ENCODE data around the gene GATAD2A. TPM values are rescaled to one million over a fixed set of nuclear protein-coding genes. Genes with fewer than 3 reads are reported as not detected.
"Not testable (repeated sequence)": the region's sequence is repeated elsewhere in the genome, so short reads cannot be mapped to it uniquely, and the experiment has no call there.

GATAD2A gene
- total and polyA plus RNA-seq, 5 donors from 2014 or later = 8.1 to 134 (median 9.7) TPM

- peak overlapping the region; percentile 80 for H3K27ac ChIP-seq (ENCODE audit: insufficient read depth, low read length, poor library complexity, severe bottlenecking)
- no peaks in the 10 kb centered on the region for H3K27me3 Mint-ChIP-seq
- H3K9me3 Mint-ChIP-seq = no peaks in the 10 kb centered on the region
- peak overlapping the region in 1 of 3 donors; percentile 62 for H3K27ac Mint-ChIP-seq
- no peaks in the 10 kb centered on the region for H3K9me3 ChIP-seq (ENCODE audit: control insufficient read depth in 2 of 2, low read length in 2 of 2)
- H3K4me1 ChIP-seq (ENCODE audit: control insufficient read depth, insufficient read depth, low read length, poor library complexity, severe bottlenecking) = peaks cover 43% of the 10 kb centered on the region
- peak overlapping the region; percentile 55 for H3K4me3 ChIP-seq (ENCODE audit: low read depth, low read length)
- H3K4me3 Mint-ChIP-seq = peak overlapping the region; percentile 92 to 95 (median 95)
- H3K4me1 Mint-ChIP-seq = peaks cover 13 to 52% (median 32%) of the 10 kb centered on the region in 4 donors
- peaks cover 8% of the 10 kb centered on the region for H3K36me3 Mint-ChIP-seq
- no peaks in the 10 kb centered on the region for H3K27me3 ChIP-seq (ENCODE audit: control insufficient read depth, insufficient read depth, low read length)
- ATAC-seq (ENCODE audit: low read depth in 2 of 2) (no peak), DNase-seq (no peak)
- no peaks in the 10 kb centered on the region for H3K36me3 ChIP-seq (ENCODE audit: control insufficient read depth, insufficient read depth, low read length)
Measured at GRCh38 chr19:19384486-19384885, 21.0 kb upstream of the GATAD2A start.

GRCh38 chr19:19385131-19385895 lies 20.2 kb upstream of the GATAD2A start:
- H3K9me3 Mint-ChIP-seq = no peaks in the 10 kb centered on the region
- peaks cover 13 to 60% (median 39%) of the 10 kb centered on the region in 4 donors for H3K4me1 Mint-ChIP-seq
- peak overlapping the region; percentile 93 to 97 (median 95) for H3K27ac Mint-ChIP-seq
- H3K27ac ChIP-seq (ENCODE audit: insufficient read depth, low read length, poor library complexity, severe bottlenecking) = peak overlapping the region; percentile 80
- DNase-seq (peak; percentile 99 to 100 (median 100)), ATAC-seq (ENCODE audit: low read depth in 2 of 2) (peak; percentile 92 to 93)
- H3K4me3 ChIP-seq (ENCODE audit: low read depth, low read length) = peak overlapping the region; percentile 55
- no peaks in the 10 kb centered on the region for H3K27me3 ChIP-seq (ENCODE audit: control insufficient read depth, insufficient read depth, low read length)
- H3K4me1 ChIP-seq (ENCODE audit: control insufficient read depth, insufficient read depth, low read length, poor library complexity, severe bottlenecking) = peaks cover 49% of the 10 kb centered on the region
- no peaks in the 10 kb centered on the region for H3K27me3 Mint-ChIP-seq
- H3K9me3 ChIP-seq (ENCODE audit: control insufficient read depth in 2 of 2, low read length in 2 of 2) = no peaks in the 10 kb centered on the region
- peaks cover 1% of the 10 kb centered on the region for H3K36me3 ChIP-seq (ENCODE audit: control insufficient read depth, insufficient read depth, low read length)
- peak overlapping the region; percentile 92 to 95 (median 95) for H3K4me3 Mint-ChIP-seq
- peaks cover 8% of the 10 kb centered on the region for H3K36me3 Mint-ChIP-seq

- Histone ChIP-seq H3K36me3 (ENCODE audit: control insufficient read depth, insufficient read depth, low read length) (peaks cover 2% of the 10 kb centered on the region), H3K27me3 (ENCODE audit: control insufficient read depth, insufficient read depth, low read length) (no peaks in the 10 kb centered on the region), H3K4me3 (ENCODE audit: low read depth, low read length) (peak overlapping the region; percentile 74), H3K4me1 (ENCODE audit: control insufficient read depth, insufficient read depth, low read length, poor library complexity, severe bottlenecking) (peaks cover 58% of the 10 kb centered on the region), H3K27ac (ENCODE audit: insufficient read depth, low read length, poor library complexity, severe bottlenecking) (peak overlapping the region; percentile 80), H3K9me3 (ENCODE audit: control insufficient read depth in 2 of 2, low read length in 2 of 2) (no peaks in the 10 kb centered on the region)
- peaks cover 8% of the 10 kb centered on the region for H3K36me3 Mint-ChIP-seq
- H3K9me3 Mint-ChIP-seq = no peaks in the 10 kb centered on the region
- no peaks in the 10 kb centered on the region for H3K27me3 Mint-ChIP-seq
- H3K4me3 Mint-ChIP-seq = peak overlapping the region; percentile 92 to 99 (median 96)
- ATAC-seq (ENCODE audit: low read depth in 2 of 2) (peak; percentile 9 to 13), DNase-seq (peak; percentile 22 to 72 (median 65))
- peak overlapping the region; percentile 95 to 97 (median 96) for H3K27ac Mint-ChIP-seq
- peaks cover 11 to 66% (median 47%) of the 10 kb centered on the region in 4 donors for H3K4me1 Mint-ChIP-seq
Measured at GRCh38 chr19:19385896-19386869, 19.3 kb upstream of the GATAD2A start.

- DNase-seq (no peak), ATAC-seq (ENCODE audit: low read depth in 2 of 2) (no peak)
- Histone ChIP-seq H3K4me3 (ENCODE audit: low read depth, low read length) (peak overlapping the region; percentile 74), H3K27ac (ENCODE audit: insufficient read depth, low read length, poor library complexity, severe bottlenecking) (peak overlapping the region; percentile 80), H3K27me3 (ENCODE audit: control insufficient read depth, insufficient read depth, low read length) (no peaks in the 10 kb centered on the region), H3K36me3 (ENCODE audit: control insufficient read depth, insufficient read depth, low read length) (peaks cover 2% of the 10 kb centered on the region), H3K4me1 (ENCODE audit: control insufficient read depth, insufficient read depth, low read length, poor library complexity, severe bottlenecking) (peaks cover 65% of the 10 kb centered on the region), H3K9me3 (ENCODE audit: control insufficient read depth in 2 of 2, low read length in 2 of 2) (no peaks in the 10 kb centered on the region)
- Mint-ChIP-seq H3K4me1 (peaks cover 9 to 70% (median 52%) of the 10 kb centered on the region in 4 donors), H3K9me3 (no peaks in the 10 kb centered on the region), H3K27me3 (no peaks in the 10 kb centered on the region), H3K27ac (peak overlapping the region; percentile 90 to 97 (median 96)), H3K36me3 (peaks cover 8% of the 10 kb centered on the region), H3K4me3 (peak overlapping the region; percentile 92 to 99 (median 96))
Measured at GRCh38 chr19:19387108-19387507, 18.4 kb upstream of the GATAD2A start.

GRCh38 chr19:19388568-19389555 lies 16.6 kb upstream of the GATAD2A start:
- peak in 1 of 3 donors; percentile 27 for DNase-seq
- peaks cover 75% of the 10 kb centered on the region for H3K4me1 ChIP-seq (ENCODE audit: control insufficient read depth, insufficient read depth, low read length, poor library complexity, severe bottlenecking)
- no peak for ATAC-seq (ENCODE audit: low read depth in 2 of 2)
- peaks cover 9 to 79% (median 54%) of the 10 kb centered on the region in 4 donors for H3K4me1 Mint-ChIP-seq
- peak overlapping the region; percentile 53 for H3K4me3 ChIP-seq (ENCODE audit: low read depth, low read length)
- peak overlapping the region; percentile 50 for H3K27ac ChIP-seq (ENCODE audit: insufficient read depth, low read length, poor library complexity, severe bottlenecking)
- H3K27me3 ChIP-seq (ENCODE audit: control insufficient read depth, insufficient read depth, low read length) = no peaks in the 10 kb centered on the region
- H3K9me3 Mint-ChIP-seq = no peaks in the 10 kb centered on the region
- H3K36me3 Mint-ChIP-seq = peaks cover 8% of the 10 kb centered on the region
- no peaks in the 10 kb centered on the region for H3K27me3 Mint-ChIP-seq
- H3K36me3 ChIP-seq (ENCODE audit: control insufficient read depth, insufficient read depth, low read length) = peaks cover 2% of the 10 kb centered on the region
- H3K4me3 Mint-ChIP-seq = peak overlapping the region; percentile 92 to 99 (median 96)
- no peaks in the 10 kb centered on the region for H3K9me3 ChIP-seq (ENCODE audit: control insufficient read depth in 2 of 2, low read length in 2 of 2)
- H3K27ac Mint-ChIP-seq = peak overlapping the region; percentile 66 to 97 (median 85)

GRCh38 chr19:19389683-19390082 lies 15.8 kb upstream of the GATAD2A start:
- H3K9me3 ChIP-seq (ENCODE audit: control insufficient read depth in 2 of 2, low read length in 2 of 2); H3K27me3 ChIP-seq (ENCODE audit: control insufficient read depth, insufficient read depth, low read length); ATAC-seq (ENCODE audit: low read depth in 2 of 2); DNase-seq; H3K27me3 Mint-ChIP-seq; H3K36me3 ChIP-seq (ENCODE audit: control insufficient read depth, insufficient read depth, low read length); H3K27ac ChIP-seq (ENCODE audit: insufficient read depth, low read length, poor library complexity, severe bottlenecking); H3K9me3 Mint-ChIP-seq; H3K36me3 Mint-ChIP-seq; H3K4me3 ChIP-seq (ENCODE audit: low read depth, low read length): not testable (repeated sequence)
- H3K4me1 ChIP-seq (ENCODE audit: control insufficient read depth, insufficient read depth, low read length, poor library complexity, severe bottlenecking) = peaks cover 80% of the 10 kb centered on the region
- peak overlapping the region in 1 of 3 donors; percentile 74 for H3K27ac Mint-ChIP-seq
- H3K4me1 Mint-ChIP-seq = peaks cover 9 to 80% (median 60%) of the 10 kb centered on the region in 4 donors
- H3K4me3 Mint-ChIP-seq = peak overlapping the region in 2 of 4 donors; percentile 95 to 96
